GM23338 (cell line): ENCODE measurements around the gene TEX36. TPM values are rescaled to one million over a fixed set of nuclear protein-coding genes. Genes with fewer than 3 reads are reported as not detected.

Experiments
- NANOG ChIP-seq: IDR thresholded peaks from 2 replicates; pipeline ENCODE4 v1.6.1; 2016; ENCODE audit warnings: antibody characterized with exemption, borderline replicate concordance
- POLR2AphosphoS5 ChIP-seq: IDR thresholded peaks from 2 replicates; pipeline ENCODE4 v1.6.1; 2016; ENCODE audit warnings: antibody characterized with exemption, low read depth
- STAT1 ChIP-seq: IDR thresholded peaks from one replicate; pipeline ENCODE4 v1.6.1; 2016; ENCODE audit warnings: antibody characterized with exemption; ENCODE audit not compliant: unreplicated experiment
- ZNF114 ChIP-seq: fragments of 250-450 bp; sonication (Bioruptor Pico); IDR thresholded peaks from 2 replicates; pipeline ENCODE4 v1.5.0; 2020; ENCODE audit warnings: mild to moderate bottlenecking, moderate library complexity
- ZNF331 ChIP-seq: fragments of 250-450 bp; sonication (Bioruptor Pico); IDR thresholded peaks from 2 replicates; pipeline ENCODE4 v1.5.0; 2020; ENCODE audit warnings: low read depth, mild to moderate bottlenecking, moderate library complexity
- polyA plus RNA-seq: library from polyadenylated mRNA; unstranded; fragments of >200 nt; fragmentation: Nextera tagmentation; extraction: Ambion mirVana; gene quantifications from 2 replicates; pipeline ENCODE4 v1.2.1, GENCODE V29; 2016
- total RNA-seq: library from RNA; depleted of rRNA; stranded (reverse); fragments of >200 nt; shearing (Covaris generic); gene quantifications from 2 replicates; pipeline ENCODE4 v1.2.3, GENCODE V29; 2014
- TF ChIP-seq, protein P1 (sequence below): fragments of 250-450 bp; sonication (Bioruptor Pico); IDR thresholded peaks from 2 replicates; pipeline ENCODE4 v1.5.0; 2020; ENCODE audit warnings: mild to moderate bottlenecking, moderate library complexity
- TF ChIP-seq, protein P2 (sequence below): IDR thresholded peaks from one replicate; pipeline ENCODE4 v1.6.1; 2018; ENCODE audit warnings: antibody characterized with exemption; ENCODE audit not compliant: unreplicated experiment

The TEX36 gene
- total and polyA plus RNA-seq, 2 experiments from 2014 or later = not detected

DNA sequence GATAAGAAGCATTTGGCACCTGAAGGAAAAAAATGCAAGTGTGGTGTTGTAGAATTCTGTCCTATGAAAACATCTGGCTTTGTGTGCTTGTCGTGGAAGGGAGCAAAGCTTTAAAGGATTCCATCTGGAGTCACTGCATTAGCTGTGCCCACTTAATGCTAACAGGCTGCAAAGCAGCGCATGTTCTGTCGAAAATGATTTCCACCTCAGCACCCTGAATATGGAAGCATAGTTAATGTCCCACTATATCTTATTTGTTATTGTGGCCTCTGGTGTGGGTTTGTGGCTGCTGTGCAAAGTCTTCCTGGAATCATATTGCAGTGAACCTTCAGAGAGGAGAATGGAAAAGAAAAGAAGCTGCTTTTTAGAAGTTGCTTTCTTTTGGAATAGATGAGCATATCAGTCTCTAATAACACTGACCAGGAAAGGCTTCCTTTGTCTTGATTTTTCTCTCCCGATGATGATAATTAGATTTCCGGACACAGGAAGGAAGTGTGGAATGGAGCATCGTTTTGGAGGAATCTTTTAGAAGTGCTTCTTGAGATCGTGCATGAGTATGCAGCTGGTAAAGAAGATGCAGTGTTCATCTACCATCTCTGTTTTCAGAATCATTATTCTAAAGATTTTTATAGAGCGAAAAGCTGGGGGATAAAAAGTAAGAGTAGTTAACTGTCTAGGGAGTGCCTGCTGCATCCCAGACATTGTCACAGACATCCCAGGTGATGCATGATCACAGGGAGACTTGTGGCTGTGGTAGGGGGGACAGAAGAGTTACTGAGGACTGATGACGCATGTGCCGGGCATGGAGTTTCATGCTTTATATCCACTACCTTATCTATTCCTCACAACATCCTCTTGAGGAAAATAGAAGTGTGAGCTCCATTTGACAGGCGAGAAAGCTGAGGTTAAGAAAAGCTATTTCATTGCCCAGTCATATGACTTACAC is 54.6 kb downstream of the TEX36 start (continued):
- TF ChIP-seq, protein P1, sequence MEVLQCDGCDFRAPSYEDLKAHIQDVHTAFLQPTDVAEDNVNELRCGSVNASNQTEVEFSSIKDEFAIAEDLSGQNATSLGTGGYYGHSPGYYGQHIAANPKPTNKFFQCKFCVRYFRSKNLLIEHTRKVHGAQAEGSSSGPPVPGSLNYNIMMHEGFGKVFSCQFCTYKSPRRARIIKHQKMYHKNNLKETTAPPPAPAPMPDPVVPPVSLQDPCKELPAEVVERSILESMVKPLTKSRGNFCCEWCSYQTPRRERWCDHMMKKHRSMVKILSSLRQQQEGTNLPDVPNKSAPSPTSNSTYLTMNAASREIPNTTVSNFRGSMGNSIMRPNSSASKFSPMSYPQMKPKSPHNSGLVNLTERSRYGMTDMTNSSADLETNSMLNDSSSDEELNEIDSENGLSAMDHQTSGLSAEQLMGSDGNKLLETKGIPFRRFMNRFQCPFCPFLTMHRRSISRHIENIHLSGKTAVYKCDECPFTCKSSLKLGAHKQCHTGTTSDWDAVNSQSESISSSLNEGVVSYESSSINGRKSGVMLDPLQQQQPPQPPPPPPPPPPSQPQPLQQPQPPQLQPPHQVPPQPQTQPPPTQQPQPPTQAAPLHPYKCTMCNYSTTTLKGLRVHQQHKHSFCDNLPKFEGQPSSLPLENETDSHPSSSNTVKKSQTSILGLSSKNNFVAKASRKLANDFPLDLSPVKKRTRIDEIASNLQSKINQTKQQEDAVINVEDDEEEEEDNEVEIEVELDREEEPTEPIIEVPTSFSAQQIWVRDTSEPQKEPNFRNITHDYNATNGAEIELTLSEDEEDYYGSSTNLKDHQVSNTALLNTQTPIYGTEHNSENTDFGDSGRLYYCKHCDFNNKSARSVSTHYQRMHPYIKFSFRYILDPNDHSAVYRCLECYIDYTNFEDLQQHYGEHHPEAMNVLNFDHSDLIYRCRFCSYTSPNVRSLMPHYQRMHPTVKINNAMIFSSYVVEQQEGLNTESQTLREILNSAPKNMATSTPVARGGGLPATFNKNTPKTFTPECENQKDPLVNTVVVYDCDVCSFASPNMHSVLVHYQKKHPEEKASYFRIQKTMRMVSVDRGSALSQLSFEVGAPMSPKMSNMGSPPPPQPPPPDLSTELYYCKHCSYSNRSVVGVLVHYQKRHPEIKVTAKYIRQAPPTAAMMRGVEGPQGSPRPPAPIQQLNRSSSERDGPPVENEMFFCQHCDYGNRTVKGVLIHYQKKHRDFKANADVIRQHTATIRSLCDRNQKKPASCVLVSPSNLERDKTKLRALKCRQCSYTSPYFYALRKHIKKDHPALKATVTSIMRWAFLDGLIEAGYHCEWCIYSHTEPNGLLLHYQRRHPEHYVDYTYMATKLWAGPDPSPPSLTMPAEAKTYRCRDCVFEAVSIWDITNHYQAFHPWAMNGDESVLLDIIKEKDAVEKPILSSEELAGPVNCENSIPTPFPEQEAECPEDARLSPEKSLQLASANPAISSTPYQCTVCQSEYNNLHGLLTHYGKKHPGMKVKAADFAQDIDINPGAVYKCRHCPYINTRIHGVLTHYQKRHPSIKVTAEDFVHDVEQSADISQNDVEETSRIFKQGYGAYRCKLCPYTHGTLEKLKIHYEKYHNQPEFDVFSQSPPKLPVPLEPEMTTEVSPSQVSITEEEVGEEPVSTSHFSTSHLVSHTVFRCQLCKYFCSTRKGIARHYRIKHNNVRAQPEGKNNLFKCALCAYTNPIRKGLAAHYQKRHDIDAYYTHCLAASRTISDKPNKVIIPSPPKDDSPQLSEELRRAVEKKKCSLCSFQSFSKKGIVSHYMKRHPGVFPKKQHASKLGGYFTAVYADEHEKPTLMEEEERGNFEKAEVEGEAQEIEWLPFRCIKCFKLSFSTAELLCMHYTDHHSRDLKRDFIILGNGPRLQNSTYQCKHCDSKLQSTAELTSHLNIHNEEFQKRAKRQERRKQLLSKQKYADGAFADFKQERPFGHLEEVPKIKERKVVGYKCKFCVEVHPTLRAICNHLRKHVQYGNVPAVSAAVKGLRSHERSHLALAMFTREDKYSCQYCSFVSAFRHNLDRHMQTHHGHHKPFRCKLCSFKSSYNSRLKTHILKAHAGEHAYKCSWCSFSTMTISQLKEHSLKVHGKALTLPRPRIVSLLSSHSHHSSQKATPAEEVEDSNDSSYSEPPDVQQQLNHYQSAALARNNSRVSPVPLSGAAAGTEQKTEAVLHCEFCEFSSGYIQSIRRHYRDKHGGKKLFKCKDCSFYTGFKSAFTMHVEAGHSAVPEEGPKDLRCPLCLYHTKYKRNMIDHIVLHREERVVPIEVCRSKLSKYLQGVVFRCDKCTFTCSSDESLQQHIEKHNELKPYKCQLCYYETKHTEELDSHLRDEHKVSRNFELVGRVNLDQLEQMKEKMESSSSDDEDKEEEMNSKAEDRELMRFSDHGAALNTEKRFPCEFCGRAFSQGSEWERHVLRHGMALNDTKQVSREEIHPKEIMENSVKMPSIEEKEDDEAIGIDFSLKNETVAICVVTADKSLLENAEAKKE (CRISPR knock-in tag) = no peak
- TF ChIP-seq ZNF331 (CRISPR knock-in tag) (no peak), POLR2AphosphoS5 (no peak), ZNF114 (CRISPR knock-in tag) (no peak), NANOG (no peak), STAT1 (no peak)
- TF ChIP-seq, protein P2, sequence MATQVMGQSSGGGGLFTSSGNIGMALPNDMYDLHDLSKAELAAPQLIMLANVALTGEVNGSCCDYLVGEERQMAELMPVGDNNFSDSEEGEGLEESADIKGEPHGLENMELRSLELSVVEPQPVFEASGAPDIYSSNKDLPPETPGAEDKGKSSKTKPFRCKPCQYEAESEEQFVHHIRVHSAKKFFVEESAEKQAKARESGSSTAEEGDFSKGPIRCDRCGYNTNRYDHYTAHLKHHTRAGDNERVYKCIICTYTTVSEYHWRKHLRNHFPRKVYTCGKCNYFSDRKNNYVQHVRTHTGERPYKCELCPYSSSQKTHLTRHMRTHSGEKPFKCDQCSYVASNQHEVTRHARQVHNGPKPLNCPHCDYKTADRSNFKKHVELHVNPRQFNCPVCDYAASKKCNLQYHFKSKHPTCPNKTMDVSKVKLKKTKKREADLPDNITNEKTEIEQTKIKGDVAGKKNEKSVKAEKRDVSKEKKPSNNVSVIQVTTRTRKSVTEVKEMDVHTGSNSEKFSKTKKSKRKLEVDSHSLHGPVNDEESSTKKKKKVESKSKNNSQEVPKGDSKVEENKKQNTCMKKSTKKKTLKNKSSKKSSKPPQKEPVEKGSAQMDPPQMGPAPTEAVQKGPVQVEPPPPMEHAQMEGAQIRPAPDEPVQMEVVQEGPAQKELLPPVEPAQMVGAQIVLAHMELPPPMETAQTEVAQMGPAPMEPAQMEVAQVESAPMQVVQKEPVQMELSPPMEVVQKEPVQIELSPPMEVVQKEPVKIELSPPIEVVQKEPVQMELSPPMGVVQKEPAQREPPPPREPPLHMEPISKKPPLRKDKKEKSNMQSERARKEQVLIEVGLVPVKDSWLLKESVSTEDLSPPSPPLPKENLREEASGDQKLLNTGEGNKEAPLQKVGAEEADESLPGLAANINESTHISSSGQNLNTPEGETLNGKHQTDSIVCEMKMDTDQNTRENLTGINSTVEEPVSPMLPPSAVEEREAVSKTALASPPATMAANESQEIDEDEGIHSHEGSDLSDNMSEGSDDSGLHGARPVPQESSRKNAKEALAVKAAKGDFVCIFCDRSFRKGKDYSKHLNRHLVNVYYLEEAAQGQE = no peak
